HL-60/S4 (cell line): ENCODE measurements around the gene TCERG1.
"Not testable (repeated sequence)": the region's sequence is repeated elsewhere in the genome, so short reads cannot be mapped to it uniquely, and the experiment has no call there.

ENCODE experiments used
- in situ Hi-C: fragments of 300-500 bp; cut with MboI; formaldehyde crosslinking; loops from 2 replicates; pipeline ENCODE4 v1.14.3; 2022; ENCODE audit warnings: low sequenced_read_pairs

TCERG1 gene

DNA sequence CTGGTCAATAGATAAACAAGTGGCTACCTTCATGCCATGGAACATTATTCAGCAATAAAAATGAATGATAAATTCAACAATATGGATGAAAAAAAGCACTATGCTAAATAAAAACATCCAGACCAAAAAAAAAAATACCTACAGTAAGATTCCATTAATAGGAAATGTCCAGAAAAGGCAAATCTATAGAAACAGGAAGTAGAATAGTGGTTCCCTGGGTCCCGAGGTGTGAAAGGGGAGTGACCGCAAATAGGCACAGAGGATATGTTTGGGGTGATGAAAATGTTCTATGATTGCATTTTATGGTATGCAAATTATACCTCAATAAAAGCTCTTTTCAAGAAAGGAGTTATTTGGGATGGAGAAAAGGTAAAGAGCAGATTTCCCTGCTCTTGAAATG is 72.4 kb downstream of the TCERG1 start:
- in situ Hi-C loops, result no loop called here

DNA sequence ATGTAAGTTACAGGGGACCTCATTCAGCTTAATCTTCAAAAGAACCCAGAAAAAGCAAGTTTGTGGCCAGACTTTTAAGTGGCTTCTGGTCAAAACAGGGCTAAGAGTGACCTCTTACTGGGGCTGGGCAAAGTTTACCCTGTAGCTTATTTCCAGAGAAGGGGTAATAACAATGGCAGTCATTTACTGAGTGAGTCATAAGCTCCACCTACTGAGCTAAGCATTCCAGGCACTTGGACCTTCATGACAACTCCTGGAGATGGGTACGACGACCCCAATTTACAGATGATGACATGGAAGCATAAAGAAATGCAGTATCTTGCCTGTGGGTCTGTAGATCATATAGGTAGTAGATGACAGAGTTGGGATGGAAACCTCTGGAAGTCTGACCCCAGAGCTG is 73.6 kb downstream of the TCERG1 start:
- in situ Hi-C loops, result no loop called here

DNA sequence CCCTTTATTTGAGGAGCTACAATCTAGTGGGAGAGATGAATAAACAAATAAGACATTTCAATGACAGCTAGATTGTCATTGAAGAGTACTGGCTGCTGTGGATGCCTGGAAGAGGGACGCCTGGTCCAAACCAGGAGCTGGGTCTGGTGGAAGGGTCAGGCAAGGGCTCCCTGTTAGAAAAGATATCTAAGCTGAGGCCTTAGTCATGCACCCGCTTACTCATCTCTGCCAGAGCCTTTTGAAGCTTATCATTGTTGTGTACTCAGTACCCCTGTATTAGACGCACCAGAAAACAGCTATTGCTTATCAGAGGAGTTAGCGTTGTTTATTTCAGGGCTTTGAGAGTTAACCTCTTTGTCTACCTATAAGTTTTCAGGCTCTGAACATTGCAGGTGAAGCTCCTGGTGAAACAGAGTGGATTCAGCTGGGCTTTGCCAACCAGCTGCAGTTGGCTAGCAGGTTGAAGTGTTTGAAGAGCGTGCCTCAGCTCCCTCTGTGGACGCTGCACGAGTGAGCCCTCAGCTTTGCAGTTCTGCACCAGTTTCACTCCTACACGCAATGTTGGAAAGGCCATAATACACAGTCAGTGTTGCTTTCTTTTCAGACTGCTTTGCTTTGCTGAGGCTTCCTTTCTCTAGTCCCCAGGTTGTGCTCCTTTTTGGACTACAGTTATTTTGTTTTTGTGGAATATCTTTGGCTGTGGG is 74.4 kb downstream of the TCERG1 start:
- in situ Hi-C loops, result no loop called here

DNA sequence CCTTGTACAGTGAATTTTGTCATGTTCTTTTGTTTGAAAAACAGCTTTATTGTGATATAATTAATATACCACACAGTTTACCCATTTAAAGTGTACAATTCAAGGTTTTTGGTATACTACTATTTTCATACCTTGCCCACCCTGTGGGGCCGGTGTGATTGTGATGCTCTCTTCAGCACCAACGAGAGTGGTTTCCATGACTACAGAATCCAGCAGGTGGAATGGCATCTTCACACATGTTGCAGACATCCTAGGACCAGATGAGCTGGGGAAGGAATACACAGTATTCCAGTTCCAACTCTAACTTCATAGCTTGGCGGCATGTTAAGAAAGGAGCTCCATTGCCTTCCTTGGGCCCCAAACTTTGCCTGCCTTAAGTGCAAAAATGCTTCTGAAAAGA is 76.6 kb downstream of the TCERG1 start:
- in situ Hi-C loops, result no loop called here

DNA sequence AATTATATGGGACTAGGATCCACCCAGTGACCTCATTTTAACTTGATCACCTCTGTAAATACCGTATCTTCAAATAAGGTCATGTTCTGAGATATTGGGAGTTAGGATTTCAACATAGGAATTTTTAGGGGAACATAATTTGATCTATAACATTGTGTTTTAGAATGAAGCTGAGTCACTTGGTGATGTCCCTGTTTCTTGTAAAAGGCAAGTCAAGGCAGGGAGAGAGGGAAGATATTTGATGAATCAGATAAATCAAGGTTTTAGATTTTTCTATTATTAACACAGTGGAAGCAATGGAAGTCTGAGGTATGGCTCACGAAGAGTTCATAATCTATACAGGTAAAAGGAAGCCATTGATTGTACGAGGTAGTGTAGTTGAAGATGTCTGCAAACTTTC is 80.7 kb downstream of the TCERG1 start:
- in situ Hi-C loops, result loop anchor here (25.0 kb wide), 1 partner anchor 660 kb away; no protein-coding TSS in a partner anchor

DNA sequence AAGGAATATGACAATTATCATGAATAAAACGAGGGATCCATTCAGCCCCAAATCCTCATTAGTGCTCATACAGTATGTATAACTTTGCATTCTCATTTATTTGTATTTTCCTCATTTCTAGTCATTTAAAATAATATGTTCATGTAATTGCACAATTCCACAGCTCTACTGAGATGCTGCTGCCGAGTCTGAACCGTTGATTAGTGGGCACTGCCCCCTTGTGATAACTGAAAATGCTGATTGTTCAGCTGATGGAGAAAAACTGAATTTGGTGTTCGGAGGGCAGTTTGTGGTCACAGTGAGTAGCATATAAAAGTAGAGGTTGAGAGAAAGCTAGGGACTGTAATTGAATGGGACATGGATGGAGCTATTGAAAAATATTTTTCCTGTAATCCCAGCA is 81.1 kb downstream of the TCERG1 start:
- in situ Hi-C loops, result loop anchor here (25.0 kb wide), 1 partner anchor 659 kb away; no protein-coding TSS in a partner anchor

DNA sequence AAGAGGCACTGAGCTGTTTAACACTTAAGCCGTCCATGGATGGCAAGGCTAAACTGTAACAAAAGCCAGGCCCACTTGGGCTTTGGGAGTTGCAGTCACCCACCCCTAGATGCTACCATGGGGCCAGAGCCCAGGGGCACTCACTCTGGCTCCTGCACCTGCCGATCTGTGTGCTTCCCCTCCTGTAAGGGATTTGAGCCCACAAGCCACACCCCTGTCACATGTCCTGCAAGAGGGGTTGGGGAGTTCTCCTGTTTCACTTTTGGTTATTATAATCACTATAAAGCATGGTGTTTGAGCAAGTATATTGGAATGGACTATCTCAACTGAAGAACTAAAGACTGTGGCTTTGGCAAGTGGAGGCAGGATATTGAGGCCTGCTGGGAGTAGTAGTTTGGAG is 82.9 kb downstream of the TCERG1 start:
- in situ Hi-C loops, result loop anchor here (25.0 kb wide), 1 partner anchor 657 kb away; no protein-coding TSS in a partner anchor

DNA sequence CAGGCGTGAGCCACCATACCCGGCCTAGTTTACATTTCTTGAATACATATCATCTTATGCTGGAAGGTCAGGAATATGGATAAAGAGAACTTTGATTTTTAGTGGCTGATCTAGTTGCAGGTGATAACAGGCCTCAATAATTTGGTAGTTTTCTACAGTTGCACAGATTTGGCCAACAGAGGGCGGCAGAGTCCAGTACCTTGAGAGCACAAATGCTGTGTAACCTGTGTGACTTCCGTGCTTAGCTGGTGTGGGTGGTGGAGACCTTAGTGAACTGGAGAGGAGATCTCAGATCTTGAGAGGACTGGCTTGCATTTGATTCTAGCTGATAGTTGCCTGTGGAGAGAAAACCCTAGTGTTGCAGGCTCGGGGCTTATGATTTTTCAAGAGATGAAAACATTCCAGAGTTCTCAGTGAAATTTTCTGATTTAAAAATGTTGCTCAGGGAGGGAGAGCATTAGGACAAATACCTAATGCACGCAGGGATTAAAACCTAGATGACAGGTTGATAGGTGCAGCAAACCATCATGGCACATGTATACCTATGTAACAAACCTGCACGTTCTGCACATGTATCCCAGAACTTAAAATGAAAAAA is 86.2 kb downstream of the TCERG1 start:
- in situ Hi-C loops, result loop anchor here (25.0 kb wide), 1 partner anchor 654 kb away; no protein-coding TSS in a partner anchor

DNA sequence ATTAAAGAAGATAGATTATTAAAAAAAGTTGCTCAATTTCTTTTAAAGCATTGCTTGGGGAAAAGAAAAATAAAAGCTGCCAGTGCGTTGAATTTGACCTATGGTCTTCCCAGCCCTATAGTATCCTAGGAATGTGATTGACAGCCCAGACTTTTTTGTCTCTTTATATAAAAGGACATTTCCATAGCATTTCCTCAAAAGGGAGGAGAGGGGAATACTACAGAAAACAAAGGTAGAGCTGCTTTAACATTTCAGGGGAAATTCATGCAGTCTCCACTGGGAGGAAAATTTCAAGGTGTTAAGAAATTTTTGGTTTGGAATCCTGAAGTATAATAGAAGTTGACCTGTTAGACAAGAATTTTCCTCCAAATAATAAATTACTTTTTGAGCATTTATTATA is 86.7 kb downstream of the TCERG1 start:
- in situ Hi-C loops, result loop anchor here (25.0 kb wide), 1 partner anchor 653 kb away; no protein-coding TSS in a partner anchor

DNA sequence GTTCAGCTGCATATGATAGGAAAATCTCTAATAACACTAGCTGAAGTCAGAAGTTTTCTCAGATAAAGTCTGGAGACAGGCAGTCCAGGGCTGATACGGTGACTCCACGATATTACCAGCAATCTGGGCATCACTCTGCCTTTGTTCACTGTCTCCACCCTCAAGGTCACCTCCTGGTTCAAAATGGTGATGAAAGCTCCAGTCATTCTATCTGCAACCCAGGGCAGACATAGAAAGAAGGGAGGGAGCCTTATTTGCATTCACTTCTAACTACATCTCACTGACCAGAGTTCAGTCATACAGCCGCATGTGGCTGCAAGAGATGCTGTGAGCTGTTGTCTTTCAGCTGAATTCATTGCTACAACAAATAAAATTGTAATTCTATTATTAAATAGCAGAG is 91.3 kb downstream of the TCERG1 start:
- in situ Hi-C loops, result loop anchor here (25.0 kb wide), 1 partner anchor 649 kb away; no protein-coding TSS in a partner anchor

DNA sequence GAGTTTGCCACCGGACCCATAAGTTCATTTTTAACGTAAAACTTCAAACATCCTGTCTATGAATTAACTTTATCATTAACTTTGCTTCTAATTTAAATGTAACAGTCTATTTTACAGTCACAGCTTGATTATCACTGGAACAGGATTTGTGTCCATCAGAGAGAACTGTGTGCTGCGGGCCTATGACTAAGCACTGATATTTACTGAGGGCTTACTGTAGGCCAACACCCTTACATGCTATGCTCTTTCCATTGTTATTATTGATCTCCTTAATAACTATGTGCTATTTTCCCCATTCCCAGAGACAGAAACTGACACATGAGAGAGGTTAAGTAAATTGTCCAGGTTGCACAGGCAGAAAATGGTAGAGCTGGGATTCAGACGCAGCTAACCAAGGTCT is 92.8 kb downstream of the TCERG1 start:
- in situ Hi-C loops, result loop anchor here (10.0 to 25.0 kb wide), 2 partner anchors 425 to 647 kb away; no protein-coding TSS in a partner anchor

DNA sequence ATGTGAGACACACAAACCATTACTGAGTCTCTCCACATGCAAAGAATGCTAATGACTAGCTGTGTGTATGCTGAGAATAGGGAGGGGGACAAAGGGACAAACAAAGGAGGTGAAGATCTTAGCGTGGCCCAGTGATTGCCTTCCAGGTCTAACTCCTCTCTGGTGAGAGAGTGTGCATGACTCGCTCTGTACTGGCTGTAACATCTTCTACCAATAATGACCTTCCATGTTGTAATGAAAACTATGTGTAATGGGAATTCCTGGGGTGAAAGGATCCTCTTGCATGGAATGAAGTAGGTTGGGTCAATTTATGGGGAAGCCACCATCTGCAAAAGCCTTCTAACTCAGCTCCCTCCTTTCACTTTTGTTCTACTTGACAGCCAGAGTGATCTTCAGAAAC is 93.3 kb downstream of the TCERG1 start:
- in situ Hi-C loops, result loop anchor here (10.0 to 25.0 kb wide), 2 partner anchors 424 to 647 kb away; no protein-coding TSS in a partner anchor

DNA sequence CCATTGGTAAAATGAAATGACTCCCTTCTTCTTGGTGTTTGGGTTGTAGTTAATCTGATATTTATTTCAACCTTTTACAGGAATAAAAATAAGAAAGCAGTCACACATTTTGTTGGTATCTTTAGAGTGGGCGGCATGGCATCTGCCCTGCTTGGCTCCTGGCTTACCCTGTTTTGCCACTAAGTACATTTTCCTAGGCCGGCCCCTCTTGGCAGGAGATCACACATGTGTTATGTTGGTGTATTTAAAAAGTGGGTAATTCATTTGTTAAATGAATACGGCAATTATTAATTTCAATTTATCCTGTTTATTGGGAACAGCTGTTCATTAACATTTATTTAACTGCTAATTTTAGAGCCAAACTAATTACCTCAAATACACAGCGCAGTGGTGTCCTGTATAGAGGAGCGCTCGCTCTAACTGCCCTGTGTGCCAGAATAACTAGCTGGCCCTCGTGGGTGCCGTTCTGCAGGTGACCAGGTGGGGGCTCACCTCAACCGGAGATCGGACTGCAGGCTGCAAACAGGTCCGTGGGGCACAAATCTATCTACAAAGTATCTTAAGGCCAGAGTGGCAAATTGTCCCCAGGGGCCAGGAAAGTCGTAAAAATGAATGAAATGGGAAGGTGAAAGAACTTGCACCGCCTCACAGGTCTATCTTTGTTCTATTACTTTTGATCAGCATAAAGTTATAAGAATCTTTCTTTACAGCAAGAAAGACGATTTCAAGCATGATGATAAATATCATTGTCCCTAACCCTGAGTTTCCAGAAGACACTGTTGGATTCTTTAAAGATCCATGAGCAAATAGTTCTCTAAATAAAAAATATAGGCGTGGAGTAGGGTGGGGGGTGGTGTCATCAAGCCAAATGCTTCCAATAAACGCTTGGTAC is 95.1 kb downstream of the TCERG1 start:
- in situ Hi-C loops, result loop anchor here (10.0 to 25.0 kb wide), 2 partner anchors 423 to 645 kb away; no protein-coding TSS in a partner anchor

DNA sequence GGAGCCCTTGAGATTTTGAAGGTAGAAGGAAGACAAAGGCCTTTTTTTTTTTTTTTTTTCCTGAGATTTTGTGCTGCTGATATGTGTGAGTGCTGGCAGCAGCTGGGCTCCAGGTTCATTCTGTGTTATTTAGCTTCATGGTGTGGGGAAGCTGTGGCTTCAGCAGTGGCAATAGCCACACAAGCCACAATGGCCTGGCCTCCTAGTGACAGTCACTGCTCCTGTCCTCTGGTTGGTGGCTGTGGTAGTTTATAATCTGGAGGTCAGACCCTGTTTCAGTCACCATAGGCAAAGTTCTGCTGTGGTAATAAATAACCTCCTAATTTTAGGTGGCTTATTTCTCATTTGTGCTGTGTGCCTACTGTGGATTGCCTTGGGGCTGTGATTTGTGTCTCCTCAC is 97.1 kb downstream of the TCERG1 start:
- in situ Hi-C loops, result loop anchor here (10.0 to 25.0 kb wide), 2 partner anchors 421 to 643 kb away; no protein-coding TSS in a partner anchor

DNA sequence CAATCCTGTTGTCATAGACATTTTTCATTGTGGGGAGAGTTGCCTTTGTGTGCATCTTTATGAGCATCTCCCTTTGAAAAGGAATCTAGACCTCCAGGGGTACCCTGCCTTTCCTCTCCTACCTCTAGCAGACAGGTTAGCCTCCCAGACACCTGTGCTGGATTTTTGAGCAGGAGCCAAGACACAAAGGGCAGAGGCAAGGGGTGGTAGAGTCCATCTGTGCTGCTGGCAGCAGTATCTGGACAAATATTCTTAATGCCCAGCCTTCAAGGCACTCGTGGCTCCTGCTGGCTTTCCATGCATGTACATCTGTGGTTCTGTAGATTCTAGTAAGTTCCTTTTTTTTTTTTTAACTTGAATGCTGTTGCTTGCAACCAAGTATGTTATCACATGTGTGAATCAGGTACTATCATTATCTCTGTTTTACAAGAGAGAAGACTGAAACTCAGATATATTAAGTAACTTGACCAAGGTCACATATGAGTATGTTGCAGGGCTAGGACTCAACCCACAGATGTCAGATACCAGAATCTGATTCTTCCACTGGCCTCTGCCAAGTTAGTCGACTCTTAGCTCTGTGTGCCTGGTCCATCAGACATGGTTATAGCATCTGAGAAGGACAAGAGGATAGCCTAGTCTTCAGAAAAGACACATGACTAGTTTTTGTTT is 101.8 kb downstream of the TCERG1 start:
- in situ Hi-C loops, result loop anchor here (10.0 to 25.0 kb wide), 2 partner anchors 416 to 638 kb away; no protein-coding TSS in a partner anchor

DNA sequence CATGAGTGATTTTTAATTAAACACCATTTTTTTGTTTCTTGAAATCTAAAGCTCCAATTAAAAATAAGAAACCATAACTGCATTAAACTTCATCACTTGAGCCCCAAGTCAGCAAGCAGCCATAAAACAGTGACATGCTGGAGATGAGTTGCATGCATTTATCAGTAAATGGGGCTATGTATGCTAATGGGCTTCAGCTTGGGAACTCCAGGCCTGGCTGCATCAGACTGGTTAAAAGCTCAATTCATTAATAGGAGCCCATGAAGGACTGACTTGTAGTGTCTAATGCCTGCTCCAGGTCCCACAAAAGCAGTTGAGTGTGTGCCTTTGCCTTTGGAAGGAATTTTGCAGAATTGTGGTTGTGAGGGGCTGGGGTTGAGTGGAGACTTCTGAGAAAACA is 102.5 kb downstream of the TCERG1 start:
- in situ Hi-C loops, result loop anchor here (10.0 to 25.0 kb wide), 2 partner anchors 415 to 638 kb away; no protein-coding TSS in a partner anchor

DNA sequence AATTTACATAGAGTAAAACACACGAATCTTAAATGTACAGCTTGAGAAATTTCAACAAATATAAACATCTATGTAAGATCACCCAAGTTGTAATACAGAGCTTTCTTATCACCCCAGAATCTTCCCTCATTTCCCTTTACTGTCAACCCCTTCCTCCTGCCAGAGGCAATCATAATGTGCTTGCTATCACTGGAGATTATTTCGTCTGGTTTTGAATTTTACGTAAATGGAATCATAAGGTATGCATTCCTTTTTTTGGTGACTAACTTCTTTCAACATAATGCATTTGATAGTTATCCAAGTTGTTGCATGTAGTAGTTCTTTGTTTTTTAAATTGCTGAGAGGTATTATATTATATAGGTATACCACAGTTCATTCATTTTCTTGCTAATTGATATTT is 106.3 kb downstream of the TCERG1 start:
- in situ Hi-C loops, result no loop called here

DNA sequence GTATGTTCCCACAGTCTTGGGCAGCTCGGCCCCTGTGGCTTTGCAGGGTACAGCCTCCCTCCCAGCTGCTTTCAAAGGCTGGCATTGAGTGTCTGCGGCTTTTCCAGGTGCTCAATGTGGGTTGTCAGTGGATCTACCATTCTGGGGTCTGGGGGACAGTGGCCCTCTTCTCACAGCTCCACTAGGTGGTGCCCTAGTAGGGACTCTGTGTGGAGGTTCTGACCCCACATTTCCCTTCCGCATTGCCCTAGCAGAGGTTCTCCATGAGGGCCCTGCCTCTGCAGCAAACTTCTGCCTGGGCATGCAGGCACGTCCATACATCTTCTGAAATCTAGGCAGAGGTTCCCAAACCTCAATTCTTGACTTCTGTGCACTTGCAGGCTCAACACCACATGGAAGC is 109.8 kb downstream of the TCERG1 start:
- in situ Hi-C loops, result not testable (repeated sequence)

DNA sequence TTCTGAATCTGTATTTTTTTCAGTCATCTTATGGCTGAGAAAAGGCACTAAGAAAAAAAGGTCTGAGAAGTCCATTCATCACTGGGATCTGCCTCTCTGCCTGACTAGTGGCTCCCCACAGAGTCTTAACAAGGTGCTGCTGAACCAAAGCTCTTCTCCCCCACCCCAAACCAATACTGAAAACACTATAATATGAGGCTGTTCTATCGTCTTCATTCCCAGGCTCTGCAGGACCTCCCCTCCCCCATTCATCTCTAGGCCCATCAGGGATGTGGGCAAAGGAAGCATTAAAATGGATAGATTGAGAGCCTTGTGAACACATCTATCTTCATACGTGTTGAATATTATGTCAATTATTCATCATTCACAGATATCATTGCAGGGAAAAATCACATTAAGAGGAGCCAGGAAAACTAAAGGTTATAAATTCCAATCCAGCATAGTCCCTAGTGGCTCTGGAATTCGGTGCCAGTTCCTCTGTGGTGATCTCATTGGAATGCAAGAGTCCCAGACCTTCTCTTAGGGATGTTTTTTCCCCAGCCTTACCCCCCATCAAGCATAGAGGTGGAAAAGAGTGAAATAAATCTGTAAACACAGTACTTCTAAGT is 113.2 kb downstream of the TCERG1 start:
- in situ Hi-C loops, result no loop called here
